GM20000 (cell line): ENCODE results near the gene RUNX1.

ENCODE experiments used
- DNase-seq: peaks from one replicate; pipeline ENCODE4 v3.0.0; 2012; ENCODE audit warnings: low spot score
- TF ChIP-seq, protein P1 (sequence below): IDR thresholded peaks from 2 replicates; pipeline ENCODE4 v1.5.1; 2012; ENCODE audit warnings: mild to moderate bottlenecking, control low read depth; ENCODE audit errors: extremely low read depth, missing control alignments

The RUNX1 gene

DNA sequence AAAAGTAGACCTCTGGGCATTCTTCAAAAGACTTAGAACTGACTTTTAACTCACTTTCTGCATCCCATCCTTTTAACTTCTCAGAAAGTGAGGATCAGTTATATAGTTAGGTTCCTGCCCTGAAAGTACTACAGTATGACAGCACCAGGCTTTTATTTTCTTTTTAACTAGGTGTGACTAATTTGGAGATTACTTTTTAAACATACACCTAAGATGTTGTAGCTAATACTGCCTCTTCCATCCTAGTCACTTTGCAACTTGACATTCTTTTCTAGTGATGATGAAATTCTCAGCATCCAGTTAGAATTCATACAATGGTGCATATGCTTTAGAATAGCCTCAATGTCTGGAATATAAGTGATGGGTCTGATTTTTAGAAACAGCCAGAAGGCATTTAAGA lies 24.6 kb downstream of the RUNX1 start:
- TF ChIP-seq, protein P1, sequence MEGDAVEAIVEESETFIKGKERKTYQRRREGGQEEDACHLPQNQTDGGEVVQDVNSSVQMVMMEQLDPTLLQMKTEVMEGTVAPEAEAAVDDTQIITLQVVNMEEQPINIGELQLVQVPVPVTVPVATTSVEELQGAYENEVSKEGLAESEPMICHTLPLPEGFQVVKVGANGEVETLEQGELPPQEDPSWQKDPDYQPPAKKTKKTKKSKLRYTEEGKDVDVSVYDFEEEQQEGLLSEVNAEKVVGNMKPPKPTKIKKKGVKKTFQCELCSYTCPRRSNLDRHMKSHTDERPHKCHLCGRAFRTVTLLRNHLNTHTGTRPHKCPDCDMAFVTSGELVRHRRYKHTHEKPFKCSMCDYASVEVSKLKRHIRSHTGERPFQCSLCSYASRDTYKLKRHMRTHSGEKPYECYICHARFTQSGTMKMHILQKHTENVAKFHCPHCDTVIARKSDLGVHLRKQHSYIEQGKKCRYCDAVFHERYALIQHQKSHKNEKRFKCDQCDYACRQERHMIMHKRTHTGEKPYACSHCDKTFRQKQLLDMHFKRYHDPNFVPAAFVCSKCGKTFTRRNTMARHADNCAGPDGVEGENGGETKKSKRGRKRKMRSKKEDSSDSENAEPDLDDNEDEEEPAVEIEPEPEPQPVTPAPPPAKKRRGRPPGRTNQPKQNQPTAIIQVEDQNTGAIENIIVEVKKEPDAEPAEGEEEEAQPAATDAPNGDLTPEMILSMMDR = no peak
- no peak for DNase-seq

DNA sequence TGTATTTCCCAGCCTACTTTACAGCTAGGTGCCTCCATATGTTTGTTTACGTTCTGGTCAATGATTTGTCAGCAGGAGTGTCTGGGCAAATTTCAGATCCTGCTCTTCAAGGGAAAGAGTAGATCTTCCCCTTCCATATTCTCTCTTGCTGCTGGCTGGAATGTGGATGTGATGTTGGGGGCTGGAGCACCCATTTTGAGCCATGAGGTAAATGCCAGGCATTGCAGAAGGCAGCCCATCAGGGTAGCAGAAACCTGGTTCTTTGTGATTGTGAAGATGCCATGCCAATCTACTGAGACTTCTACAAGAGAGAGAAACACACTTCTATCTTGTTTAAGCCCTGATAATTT lies 25.1 kb downstream of the RUNX1 start:
- DNase-seq = no peak
- TF ChIP-seq, protein P1 = no peak

DNA sequence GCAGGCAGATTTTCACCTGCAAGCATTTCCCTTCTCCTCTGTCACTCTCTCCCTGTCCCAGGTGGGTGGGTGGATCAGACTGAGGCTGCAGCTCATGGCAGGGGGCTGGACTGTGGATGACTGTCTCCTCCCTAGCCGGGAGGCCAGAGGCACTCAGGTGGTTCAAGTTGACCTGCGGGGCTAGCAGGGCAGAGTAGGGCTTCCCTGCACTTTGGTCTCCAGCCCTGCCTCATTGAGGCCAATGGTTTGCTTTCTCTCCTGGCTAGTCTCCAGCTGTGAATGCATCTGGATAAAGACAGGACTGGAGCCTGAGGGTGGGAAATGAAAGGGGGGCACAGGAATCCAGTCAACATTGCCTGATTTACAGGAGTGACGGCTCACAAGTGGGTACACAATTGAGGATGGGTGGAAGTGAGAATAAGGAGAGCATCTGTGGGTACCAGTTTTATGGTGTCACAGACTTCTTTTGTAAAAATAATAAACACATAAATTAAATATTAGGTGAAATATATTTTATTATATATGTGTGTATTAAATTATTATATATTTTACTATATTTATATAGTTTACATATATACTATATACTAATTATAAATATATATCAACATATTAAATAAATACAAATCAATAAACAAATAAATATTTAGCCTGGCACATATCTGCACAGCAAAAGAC lies 25.6 kb downstream of the RUNX1 start:
- TF ChIP-seq, protein P1 = no peak
- DNase-seq = no peak

DNA sequence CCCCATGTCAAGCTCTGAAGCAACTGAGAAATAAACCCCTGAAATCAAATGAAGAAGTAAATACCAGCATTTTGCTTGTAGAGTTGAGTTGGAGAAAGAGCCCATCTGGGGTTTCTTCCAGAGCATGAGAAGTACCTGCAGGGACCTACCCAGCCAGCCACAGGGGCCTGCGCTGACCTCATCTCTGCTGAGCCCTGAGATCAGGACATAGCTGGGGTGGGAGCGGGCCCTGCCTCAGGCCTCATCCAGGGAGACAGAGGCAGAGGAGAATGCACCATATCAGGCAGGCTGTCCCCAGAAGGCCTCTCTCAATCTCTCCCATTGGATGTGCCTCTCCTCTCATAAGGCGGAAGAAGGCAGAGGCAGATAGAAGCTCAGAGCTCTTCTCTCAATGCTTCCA lies 27.6 kb downstream of the RUNX1 start:
- DNase-seq = no peak
- TF ChIP-seq, protein P1 = no peak

DNA sequence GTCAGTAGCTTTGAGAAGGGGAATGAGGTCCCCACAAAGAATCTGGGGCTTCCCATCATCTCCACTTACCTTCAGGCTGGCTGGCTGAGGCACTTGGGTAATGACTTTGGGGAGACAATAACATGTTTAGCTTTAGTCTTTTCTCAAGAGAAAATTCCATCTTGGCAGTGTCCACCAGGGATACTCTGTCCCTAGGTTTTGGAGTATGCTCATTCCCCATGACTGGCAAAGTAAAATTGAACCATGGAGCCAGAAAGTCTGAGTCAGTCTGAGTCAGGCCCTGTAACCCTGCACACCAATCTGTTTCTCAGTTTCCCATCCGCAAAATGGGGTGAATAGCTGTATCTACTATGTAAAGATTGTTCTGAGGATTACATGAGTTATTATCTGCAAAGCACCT lies 28.2 kb downstream of the RUNX1 start:
- DNase-seq = no peak
- TF ChIP-seq, protein P1 = no peak

DNA sequence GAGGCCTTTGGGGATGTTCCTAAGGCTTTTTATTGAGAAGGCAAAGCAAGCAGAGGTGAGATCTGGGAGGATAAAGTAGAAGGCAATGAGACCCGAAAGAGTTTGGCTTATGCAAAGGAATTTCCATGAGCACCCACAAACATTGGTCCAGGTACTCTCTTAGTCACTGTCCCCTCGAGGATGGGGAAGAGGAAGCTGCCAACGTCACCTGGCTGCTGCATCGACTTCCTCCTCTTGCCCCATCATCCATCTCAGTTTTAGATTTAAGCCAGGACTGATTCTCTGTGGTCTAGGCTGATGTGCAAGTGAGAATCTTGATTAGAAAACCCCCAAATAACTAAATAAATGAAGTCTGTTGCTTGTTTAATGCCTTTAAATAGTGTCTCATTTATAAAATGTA lies 28.7 kb downstream of the RUNX1 start:
- DNase-seq = no peak
- TF ChIP-seq, protein P1 = no peak

DNA sequence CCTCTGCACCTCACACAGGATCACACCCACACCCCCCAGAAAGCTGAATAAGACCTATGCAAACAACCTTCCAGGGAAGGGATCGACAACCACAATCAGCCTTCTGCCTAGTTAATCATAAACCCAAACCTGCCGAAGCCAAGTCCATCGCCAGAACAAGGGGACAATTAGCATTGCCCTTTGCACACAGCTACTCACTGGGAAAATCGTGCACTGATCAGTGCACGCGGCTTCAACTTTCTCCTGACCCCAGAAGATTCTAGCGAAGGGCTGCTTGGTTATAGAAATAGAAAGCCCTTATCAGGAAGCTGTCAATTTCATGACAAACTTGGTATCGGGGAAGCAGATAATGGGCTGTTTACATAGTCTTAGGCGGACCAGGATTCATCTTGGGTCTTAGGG lies 29.5 kb downstream of the RUNX1 start:
- DNase-seq = no peak
- TF ChIP-seq, protein P1 = no peak

DNA sequence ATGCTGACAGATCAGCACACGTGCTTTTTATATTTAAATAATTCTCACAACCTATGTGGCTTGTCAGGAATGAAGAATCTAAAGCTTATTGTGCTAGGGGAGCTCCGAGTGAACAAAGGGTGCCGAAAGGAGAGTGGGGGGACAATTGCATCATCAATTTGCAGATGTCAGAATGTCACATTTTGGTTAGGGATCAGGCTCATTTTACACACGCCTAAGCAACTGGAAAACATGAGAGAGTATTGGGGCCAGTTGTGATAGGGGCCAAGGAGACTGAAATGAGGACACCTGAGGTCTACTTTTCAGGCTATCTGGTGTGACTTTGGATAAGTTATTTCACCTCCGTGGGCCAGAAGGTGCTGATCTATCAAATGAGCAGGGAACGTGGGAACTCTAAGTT lies 31.8 kb downstream of the RUNX1 start:
- TF ChIP-seq, protein P1 = no peak

More for the DNA sequence above, 31.8 kb downstream of the RUNX1 start:
- DNase-seq = no peak
